Activated naive CD4-positive, alpha-beta T cell treated with anti-CD3 and anti-CD28 coated beads, Interleukin-2, amount 50 U/mL, for 24 hours (primary cell): Measurements from ENCODE around the gene MBNL1.
A peak's percentile ranks its signal among the peaks of the same experiment; 100 is the strongest.

Experiments
- H3K27ac Mint-ChIP-seq: one replicate; pipeline ENCODE4 v1.8.0; 2021; ENCODE audit warnings: mild to moderate bottlenecking, mixed read lengths
- H3K27me3 Mint-ChIP-seq: one replicate; pipeline ENCODE4 v1.8.0; 2021; ENCODE audit warnings: mixed read lengths
- H3K36me3 Mint-ChIP-seq: one replicate; pipeline ENCODE4 v1.8.0; 2021; ENCODE audit warnings: mixed read lengths
- H3K4me1 Mint-ChIP-seq: one replicate; pipeline ENCODE4 v1.8.0; 2021; ENCODE audit warnings: mixed read lengths
- H3K4me3 Mint-ChIP-seq: one replicate; pipeline ENCODE4 v1.8.0; 2021; ENCODE audit warnings: mild to moderate bottlenecking, mixed read lengths
- H3K9me3 Mint-ChIP-seq: one replicate; pipeline ENCODE4 v1.8.0; 2021; ENCODE audit warnings: mixed read lengths

The MBNL1 gene

GRCh38 chr3:152373379-152373778, 104.7 kb downstream of the MBNL1 start:
- no peaks in the 10 kb centered on the region for H3K9me3 Mint-ChIP-seq
- H3K4me3 Mint-ChIP-seq = peak overlapping the region; percentile 23
- H3K36me3 Mint-ChIP-seq = peaks cover 32% of the 10 kb centered on the region
- no peaks in the 10 kb centered on the region for H3K27me3 Mint-ChIP-seq
- H3K4me1 Mint-ChIP-seq = peaks cover 89% of the 10 kb centered on the region
- peak overlapping the region; percentile 37 for H3K27ac Mint-ChIP-seq

DNA sequence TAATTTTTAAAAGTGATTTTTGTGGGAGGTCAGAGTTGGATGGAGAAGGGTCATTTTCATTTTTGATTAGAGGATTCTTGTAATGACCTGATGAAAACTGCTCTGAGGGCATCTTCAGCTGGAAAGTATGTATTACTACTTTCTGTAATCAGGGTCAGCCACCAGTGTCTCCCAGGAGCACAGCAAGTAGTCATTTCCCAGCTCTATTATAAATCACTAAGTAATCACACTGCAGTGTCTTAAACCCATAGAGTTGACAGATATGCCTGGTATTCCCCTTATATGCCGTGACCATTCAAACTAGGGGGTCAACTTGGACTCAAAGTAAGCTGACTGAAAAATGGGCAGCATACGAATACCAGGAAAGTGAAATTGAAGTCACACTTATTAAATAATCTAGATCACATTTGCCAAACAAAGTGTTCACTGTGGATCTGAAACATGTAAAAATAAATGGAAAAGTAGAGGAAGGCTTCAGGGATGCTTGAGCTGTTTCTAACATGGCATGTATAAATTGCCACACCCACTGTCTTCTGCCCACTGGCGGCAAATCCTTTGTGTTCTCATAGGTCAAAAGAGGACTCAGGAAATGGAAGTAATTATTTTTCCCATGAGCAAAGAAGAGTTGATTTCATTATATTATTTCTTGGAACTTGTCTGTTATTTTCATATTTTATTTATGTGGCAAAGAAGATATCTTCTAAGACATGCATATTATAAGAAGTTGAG, 105.7 kb downstream of the MBNL1 start:
- H3K9me3 Mint-ChIP-seq = no peaks in the 10 kb centered on the region
- H3K4me1 Mint-ChIP-seq = peaks cover 87% of the 10 kb centered on the region
- H3K27ac Mint-ChIP-seq = no peak overlapping the region
- peaks cover 29% of the 10 kb centered on the region for H3K36me3 Mint-ChIP-seq
- no peaks in the 10 kb centered on the region for H3K27me3 Mint-ChIP-seq
- no peak overlapping the region for H3K4me3 Mint-ChIP-seq

DNA sequence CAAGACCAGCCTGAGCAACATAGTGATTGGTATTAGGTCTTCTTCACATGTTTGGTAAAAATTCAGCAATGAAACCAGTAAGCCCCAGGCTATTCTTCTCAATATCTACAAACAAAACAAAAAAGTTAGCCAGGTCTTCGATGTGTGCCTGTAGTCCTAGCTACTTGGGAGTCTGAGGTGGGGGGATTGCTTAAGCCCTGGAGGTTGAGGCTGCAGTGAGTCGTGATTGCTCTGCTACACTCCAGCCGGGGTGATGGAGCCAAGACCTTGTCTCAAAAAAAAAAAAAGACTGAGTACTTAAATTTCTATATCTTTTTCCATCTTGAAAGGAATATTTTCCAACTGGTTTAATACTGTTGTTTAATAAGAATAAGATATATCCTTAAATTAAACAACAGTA, 106.8 kb downstream of the MBNL1 start:
- Mint-ChIP-seq H3K36me3 (peaks cover 21% of the 10 kb centered on the region), H3K4me1 (peaks cover 87% of the 10 kb centered on the region), H3K9me3 (no peaks in the 10 kb centered on the region), H3K27me3 (no peaks in the 10 kb centered on the region), H3K27ac (peak overlapping the region; percentile 80), H3K4me3 (no peak overlapping the region)

- H3K36me3 Mint-ChIP-seq = peaks cover 17% of the 10 kb centered on the region
- no peaks in the 10 kb centered on the region for H3K27me3 Mint-ChIP-seq
- peaks cover 84% of the 10 kb centered on the region for H3K4me1 Mint-ChIP-seq
- peak overlapping the region; percentile 94 for H3K27ac Mint-ChIP-seq
- peak overlapping the region; percentile 58 for H3K4me3 Mint-ChIP-seq
- no peaks in the 10 kb centered on the region for H3K9me3 Mint-ChIP-seq
Measured at GRCh38 chr3:152376351-152377183, 107.8 kb downstream of the MBNL1 start.

DNA sequence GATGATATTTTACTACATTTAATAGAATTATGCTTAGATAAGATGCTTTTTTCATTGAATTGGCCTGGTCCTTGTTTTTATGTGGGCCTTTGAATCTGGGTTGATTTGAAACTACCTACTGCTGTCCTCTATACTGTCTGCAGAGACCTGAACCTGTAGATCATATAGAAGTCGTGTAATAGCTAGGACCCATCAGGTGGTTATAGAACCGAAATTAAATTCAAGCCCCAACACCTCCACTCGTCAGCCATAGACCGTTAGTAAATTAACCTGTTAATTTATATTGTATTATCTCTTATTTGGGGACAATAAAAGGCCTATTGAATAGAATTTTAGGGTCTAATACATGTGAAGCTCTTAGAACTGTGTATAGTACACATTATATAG, 108.4 kb downstream of the MBNL1 start:
- Mint-ChIP-seq H3K27ac (peak overlapping the region; percentile 94), H3K4me1 (peaks cover 84% of the 10 kb centered on the region), H3K4me3 (no peak overlapping the region), H3K36me3 (peaks cover 12% of the 10 kb centered on the region), H3K9me3 (no peaks in the 10 kb centered on the region), H3K27me3 (no peaks in the 10 kb centered on the region)

DNA sequence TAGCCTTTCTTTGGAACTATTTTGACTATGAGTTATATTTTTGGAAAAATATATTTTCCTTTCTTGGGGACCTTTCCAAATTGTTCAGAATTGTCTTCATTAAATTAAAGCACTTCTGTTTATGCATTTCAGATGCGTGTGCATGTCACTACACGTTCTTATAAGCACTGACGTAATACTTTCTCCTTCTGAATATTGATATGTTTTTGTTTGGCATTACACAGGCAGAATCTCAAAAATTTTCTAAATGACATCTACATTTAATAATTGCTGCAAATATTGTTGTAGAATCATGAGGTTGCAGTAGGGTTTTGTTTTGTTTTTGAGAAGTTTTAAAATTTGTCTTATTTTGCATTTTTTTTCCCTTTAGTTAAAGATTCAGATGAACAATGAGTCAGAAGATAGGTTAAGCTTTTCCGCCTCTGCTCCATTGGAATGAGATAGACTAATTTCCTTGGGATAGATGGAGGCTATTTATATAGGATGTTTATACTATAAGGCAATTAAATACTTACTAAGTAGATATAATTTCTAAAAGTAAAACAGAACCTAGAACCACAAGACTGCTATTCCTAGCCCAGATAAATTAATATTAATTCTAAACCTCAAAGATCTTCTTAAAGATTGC, 110.8 kb downstream of the MBNL1 start:
- Mint-ChIP-seq H3K4me1 (peaks cover 90% of the 10 kb centered on the region), H3K27me3 (no peaks in the 10 kb centered on the region), H3K36me3 (peaks cover 10% of the 10 kb centered on the region), H3K4me3 (peak overlapping the region; percentile 58), H3K9me3 (no peaks in the 10 kb centered on the region), H3K27ac (peak overlapping the region; percentile 94)

DNA sequence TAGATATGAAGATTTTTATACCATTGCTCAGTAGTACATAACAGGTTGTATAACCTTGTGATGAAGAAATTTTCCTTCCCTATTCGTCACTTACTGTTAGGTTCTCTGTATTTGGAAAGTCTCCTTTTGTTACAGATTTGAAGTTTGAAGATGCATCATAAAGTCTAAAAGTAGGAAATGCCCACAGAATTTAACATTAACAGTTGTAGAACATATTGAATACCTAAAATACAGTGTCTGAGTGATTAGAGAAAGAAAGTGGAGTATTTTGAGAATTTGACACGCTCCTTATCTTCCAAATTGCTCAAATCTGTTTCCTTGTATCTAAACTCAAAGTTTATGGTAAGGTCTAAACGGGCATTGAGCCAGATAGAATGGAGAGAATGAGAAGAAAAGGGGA, 111.3 kb downstream of the MBNL1 start:
- peaks cover 8% of the 10 kb centered on the region for H3K36me3 Mint-ChIP-seq
- no peaks in the 10 kb centered on the region for H3K27me3 Mint-ChIP-seq
- peaks cover 90% of the 10 kb centered on the region for H3K4me1 Mint-ChIP-seq
- H3K4me3 Mint-ChIP-seq = peak overlapping the region; percentile 56
- peak overlapping the region; percentile 94 for H3K27ac Mint-ChIP-seq
- no peaks in the 10 kb centered on the region for H3K9me3 Mint-ChIP-seq

DNA sequence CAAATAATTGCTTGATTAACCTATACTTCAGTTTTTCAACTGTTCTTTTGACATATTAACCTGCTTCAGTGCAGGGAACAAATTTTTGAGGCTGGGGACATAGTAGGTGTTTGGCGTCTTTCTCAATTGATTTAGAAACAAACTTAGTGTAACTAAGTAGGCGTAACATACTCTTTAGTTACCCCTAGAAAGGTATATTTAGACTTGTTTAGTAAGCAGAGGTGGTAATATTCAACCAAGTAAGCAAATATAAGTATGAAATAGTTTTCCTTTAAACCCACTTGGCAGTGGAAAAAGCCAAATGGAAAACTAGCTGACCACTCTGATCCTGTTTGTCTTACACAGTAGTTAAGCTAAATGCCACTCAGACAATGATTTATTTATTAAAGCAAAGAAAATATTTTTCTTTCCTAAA, 113.2 kb downstream of the MBNL1 start:
- peak overlapping the region; percentile 49 for H3K4me3 Mint-ChIP-seq
- H3K27ac Mint-ChIP-seq = peak overlapping the region; percentile 87
- H3K36me3 Mint-ChIP-seq = peaks cover 5% of the 10 kb centered on the region
- H3K9me3 Mint-ChIP-seq = no peaks in the 10 kb centered on the region
- H3K4me1 Mint-ChIP-seq = peaks cover 89% of the 10 kb centered on the region
- no peaks in the 10 kb centered on the region for H3K27me3 Mint-ChIP-seq

DNA sequence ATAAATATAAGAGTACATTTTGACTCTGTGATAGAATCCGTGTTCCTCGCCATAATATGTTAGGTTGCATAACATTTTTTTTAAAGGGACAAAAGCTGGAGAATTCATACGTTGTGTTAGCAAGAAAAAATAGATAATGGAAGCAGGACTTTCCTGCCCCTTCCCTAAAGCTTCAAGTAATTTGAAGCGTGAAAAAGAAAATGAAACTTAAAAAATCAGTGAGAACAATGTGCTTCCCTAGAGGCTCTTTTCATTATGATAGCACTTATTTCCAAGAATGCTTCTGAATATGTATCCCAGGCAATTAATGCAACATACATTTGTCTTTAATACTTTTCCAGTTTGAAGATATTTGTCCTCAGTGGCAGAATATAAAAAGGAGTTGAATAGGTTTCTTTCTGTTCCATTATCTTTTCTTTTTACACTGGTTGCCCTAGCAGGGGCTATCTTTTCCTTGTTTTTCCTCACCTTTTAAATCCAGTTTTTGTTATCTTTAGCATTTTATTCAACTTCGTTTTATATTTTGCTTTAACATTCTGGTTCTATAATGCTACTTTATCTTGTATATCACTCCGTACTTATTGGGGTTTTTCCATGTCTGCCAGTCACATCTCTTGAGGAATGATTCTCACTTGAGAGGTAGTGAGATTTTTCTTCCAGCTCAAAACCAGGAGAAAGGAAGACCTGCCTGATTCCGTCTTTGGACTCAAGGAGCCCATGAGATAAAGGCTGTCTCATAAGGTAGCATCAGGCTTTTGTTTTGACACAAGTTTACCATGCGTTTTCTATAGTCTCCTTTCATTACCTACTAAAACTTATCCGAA, 113.8 kb downstream of the MBNL1 start:
- H3K27ac Mint-ChIP-seq = peak overlapping the region; percentile 98
- H3K4me3 Mint-ChIP-seq = peak overlapping the region; percentile 81
- peaks cover 3% of the 10 kb centered on the region for H3K36me3 Mint-ChIP-seq
- H3K9me3 Mint-ChIP-seq = no peaks in the 10 kb centered on the region
- no peaks in the 10 kb centered on the region for H3K27me3 Mint-ChIP-seq
- peaks cover 90% of the 10 kb centered on the region for H3K4me1 Mint-ChIP-seq

DNA sequence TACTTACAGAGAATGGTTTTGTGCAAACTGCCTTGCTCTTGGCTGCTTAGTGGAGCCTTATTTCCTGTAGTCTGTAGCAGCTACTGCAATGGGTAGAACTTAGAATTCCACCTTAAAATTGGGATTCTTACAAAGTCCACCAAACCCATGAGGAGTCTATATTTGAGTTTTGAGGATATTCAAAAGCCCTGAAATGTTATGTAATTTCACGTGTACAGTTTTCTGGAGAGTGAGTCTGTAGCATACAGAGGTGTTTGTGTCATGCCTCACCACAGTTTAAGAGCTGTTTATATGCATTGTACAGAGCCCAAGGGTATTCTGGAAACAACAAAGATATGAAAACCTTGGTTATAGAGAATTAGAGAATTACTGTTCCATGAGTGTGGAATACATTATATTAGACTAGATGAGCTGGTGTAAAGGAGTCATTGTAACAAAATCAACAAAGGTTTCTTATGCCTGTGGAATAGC, 114.4 kb downstream of the MBNL1 start:
- H3K27me3 Mint-ChIP-seq = no peaks in the 10 kb centered on the region
- H3K4me1 Mint-ChIP-seq = peaks cover 90% of the 10 kb centered on the region
- no peaks in the 10 kb centered on the region for H3K9me3 Mint-ChIP-seq
- H3K27ac Mint-ChIP-seq = peak overlapping the region; percentile 98
- peaks cover 3% of the 10 kb centered on the region for H3K36me3 Mint-ChIP-seq
- H3K4me3 Mint-ChIP-seq = peak overlapping the region; percentile 81

- no peaks in the 10 kb centered on the region for H3K9me3 Mint-ChIP-seq
- peaks cover 9% of the 10 kb centered on the region for H3K36me3 Mint-ChIP-seq
- H3K27ac Mint-ChIP-seq = peak overlapping the region; percentile 82
- peaks cover 94% of the 10 kb centered on the region for H3K4me1 Mint-ChIP-seq
- H3K27me3 Mint-ChIP-seq = no peaks in the 10 kb centered on the region
- H3K4me3 Mint-ChIP-seq = peak overlapping the region; percentile 36
Measured at GRCh38 chr3:152384412-152384811, 115.7 kb downstream of the MBNL1 start.

GRCh38 chr3:152385761-152386160, 117.0 kb downstream of the MBNL1 start:
- peak overlapping the region; percentile 82 for H3K27ac Mint-ChIP-seq
- peaks cover 12% of the 10 kb centered on the region for H3K36me3 Mint-ChIP-seq
- H3K4me1 Mint-ChIP-seq = peaks cover 91% of the 10 kb centered on the region
- no peaks in the 10 kb centered on the region for H3K27me3 Mint-ChIP-seq
- H3K9me3 Mint-ChIP-seq = no peaks in the 10 kb centered on the region
- H3K4me3 Mint-ChIP-seq = no peak overlapping the region

- H3K27me3 Mint-ChIP-seq = no peaks in the 10 kb centered on the region
- no peaks in the 10 kb centered on the region for H3K9me3 Mint-ChIP-seq
- peaks cover 13% of the 10 kb centered on the region for H3K36me3 Mint-ChIP-seq
- no peak overlapping the region for H3K4me3 Mint-ChIP-seq
- peak overlapping the region; percentile 82 for H3K27ac Mint-ChIP-seq
- H3K4me1 Mint-ChIP-seq = peaks cover 91% of the 10 kb centered on the region
Measured at GRCh38 chr3:152386208-152386607, 117.5 kb downstream of the MBNL1 start.

GRCh38 chr3:152388631-152389030, 119.9 kb downstream of the MBNL1 start:
- peak overlapping the region; percentile 82 for H3K27ac Mint-ChIP-seq
- H3K27me3 Mint-ChIP-seq = no peaks in the 10 kb centered on the region
- H3K36me3 Mint-ChIP-seq = peaks cover 11% of the 10 kb centered on the region
- H3K9me3 Mint-ChIP-seq = no peaks in the 10 kb centered on the region
- peaks cover 92% of the 10 kb centered on the region for H3K4me1 Mint-ChIP-seq
- H3K4me3 Mint-ChIP-seq = no peak overlapping the region

DNA sequence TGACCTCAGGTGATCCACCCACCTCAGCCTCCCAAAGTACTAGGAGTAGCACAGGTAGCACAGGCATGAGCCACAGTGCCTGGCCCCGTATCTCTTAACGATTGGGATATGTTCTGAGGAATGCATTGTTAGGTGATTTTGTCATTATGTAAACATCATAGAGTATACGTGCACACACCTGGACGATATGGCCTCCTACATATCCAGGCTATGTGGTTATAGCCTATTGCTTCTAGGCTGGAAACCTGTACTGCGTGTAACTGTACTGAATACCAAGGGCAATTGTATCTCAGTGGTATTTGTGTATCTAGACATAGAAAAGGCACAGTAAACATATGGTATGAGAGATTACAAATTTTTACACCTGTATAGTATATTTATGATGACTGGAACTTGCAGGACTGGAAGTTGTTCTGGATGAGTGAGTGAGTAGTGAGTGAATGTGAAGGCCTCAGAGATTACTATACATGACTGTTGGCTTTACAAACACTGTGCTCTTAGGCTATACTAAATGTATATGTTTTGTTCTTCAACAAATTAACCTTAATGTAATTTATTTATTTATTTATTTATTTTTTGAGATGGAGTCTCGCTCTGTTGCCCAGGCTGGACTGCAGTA, 120.7 kb downstream of the MBNL1 start:
- H3K9me3 Mint-ChIP-seq = no peaks in the 10 kb centered on the region
- H3K27ac Mint-ChIP-seq = peak overlapping the region; percentile 77
- peaks cover 14% of the 10 kb centered on the region for H3K36me3 Mint-ChIP-seq
- H3K27me3 Mint-ChIP-seq = no peaks in the 10 kb centered on the region
- no peak overlapping the region for H3K4me3 Mint-ChIP-seq
- peaks cover 90% of the 10 kb centered on the region for H3K4me1 Mint-ChIP-seq
